ENCODE measurements around the gene CLTB.

The CLTB gene

DNA sequence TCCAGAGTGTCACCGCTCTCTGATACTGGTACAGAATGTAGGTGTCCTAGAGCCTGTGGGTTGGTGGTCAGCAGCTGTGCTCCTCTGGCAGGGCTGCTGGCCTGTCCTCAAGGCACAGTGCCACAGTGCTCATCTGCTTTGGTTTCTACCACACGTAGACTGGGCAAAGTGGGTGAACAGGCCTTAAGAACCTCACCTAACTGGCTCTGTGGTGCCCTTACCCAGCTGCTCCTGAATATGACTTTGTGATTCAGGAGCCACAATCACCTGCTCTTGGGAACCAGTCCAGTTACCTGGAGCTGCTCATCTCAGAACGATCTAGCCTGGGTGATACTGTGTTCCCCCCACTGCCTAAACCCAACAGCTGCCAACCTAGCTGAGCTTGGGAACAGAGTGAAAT is 34.4 kb downstream of the CLTB start:
- DNase-seq = no peak

DNA sequence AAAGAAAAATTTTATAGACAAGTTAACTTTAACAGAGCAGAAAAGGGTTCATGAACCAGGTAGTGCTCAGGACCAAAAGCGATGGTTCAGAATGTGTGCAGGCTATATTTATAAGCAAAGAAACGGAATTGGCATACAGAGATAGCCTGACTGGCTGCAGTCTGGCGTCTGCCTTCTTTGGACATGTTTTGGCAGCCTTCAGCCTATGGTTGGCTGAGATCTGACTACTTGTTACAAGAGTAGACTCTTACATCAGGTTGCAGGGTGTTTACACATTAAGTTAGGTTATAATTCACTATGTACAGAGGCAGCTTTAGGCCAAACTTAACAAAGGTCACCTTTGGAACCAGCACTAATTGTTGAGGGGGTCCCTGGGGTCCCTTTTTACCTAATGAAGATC is 34.9 kb downstream of the CLTB start:
- no peak for DNase-seq

GRCh38 chr5:176379881-176380280 is 36.5 kb downstream of the CLTB start:
- DNase-seq = no peak

DNA sequence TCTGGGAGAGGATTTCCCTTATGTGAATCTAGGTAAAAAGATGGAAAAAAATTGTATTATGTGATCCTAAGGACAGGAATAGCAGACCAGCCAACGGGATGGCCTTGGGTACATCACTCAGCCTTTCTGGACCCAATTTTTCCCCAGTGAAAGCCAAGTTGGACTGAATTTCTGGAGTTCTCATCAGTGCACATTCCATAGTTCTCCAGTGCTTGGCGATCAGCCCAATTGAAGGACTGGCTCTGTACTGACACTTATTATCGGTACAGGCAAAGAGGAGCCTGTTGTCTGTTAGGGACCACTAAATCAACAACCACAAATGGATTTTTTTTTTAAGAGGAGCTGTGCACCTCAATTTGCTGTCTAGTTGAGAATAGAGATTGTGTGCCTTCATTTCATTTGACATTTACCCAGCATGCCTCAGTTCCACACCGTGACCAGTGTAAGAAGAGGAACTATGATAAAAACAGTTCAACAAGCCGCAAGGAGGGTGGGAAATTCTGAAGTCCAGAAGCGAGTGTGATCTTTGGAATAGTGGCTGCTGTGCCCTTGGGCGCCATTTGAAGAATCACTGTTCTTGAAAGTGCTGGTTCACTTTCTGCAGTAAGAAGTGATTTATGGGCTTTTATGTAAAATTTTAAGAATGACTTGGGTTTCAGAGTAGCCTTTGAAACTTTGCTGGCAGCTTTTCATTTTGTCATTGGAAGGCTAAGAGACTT is 43.1 kb downstream of the CLTB start:
- DNase-seq = no peak

- DNase-seq = no peak
These were observed 44.5 kb downstream of the CLTB start for GRCh38 chr5:176371621-176372539.

GRCh38 chr5:176369934-176370711 is 46.2 kb downstream of the CLTB start:
- DNase-seq = no peak

GRCh38 chr5:176368726-176369125 is 47.6 kb downstream of the CLTB start:
- no peak for DNase-seq

GRCh38 chr5:176366232-176366894 is 50.0 kb downstream of the CLTB start:
- DNase-seq = no peak

DNA sequence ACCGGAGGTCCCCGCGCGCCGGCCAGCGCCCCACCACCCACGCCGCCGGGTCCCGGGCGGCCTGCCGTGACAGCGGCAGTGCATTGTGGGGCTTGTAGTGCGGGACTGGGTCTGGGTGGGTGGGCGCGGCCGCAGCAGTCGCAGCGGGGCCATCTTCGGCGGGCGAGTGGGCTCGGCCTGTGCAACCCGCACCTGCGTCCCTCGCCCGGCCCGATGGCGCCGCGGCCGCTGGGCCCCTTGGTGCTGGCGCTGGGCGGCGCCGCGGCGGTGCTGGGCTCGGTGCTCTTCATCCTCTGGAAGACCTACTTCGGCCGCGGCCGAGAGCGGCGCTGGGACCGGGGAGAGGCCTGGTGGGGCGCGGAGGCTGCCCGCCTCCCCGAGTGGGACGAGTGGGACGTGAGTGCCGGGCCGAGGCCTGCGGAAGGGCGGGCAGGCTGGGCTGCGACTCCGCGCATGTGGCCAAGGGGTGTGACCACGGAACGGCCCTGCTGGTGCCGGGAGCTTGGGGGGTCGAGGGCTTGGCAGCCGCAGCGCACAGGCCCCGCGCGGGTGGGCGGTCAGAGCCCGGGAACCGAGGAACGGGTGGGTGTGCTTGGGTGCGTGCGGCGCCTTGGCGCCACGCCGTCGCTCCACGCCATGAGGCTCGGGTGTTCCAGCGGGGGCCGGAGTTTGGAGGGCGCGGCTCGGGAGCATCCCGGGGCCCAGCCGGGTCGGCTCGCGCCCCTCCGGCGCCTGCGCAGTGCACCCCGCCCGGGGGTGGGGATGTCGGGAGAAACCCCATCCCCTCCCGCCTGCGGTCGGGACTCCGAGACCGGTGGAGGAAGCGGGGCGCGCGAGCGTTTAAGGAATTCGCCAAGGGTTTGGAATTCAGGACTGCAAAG is 50.7 kb downstream of the CLTB start, which contains the start of gene ARL10:
TSS of gene ARL10 (plus strand) at position 137 of the 881 bp plus-strand sequence. CDS start at position 214, 77 bp downstream.
- DNase-seq = no peak

- no peak for DNase-seq
These were observed 51.5 kb downstream of the CLTB start for GRCh38 chr5:176364765-176365350.

- no peak for DNase-seq
These were observed 54.2 kb downstream of the CLTB start for GRCh38 chr5:176362233-176362490.

GRCh38 chr5:176361437-176362232 is 54.7 kb downstream of the CLTB start, which contains the start of gene KIAA1191:
TSS of gene KIAA1191 (minus strand) at chr5:176361764. CDS start at chr5:176359508, 2,256 bp downstream.
- peak; percentile 52 for DNase-seq

GRCh38 chr5:176360894-176361436 is 55.4 kb downstream of the CLTB start:
- no peak for DNase-seq

DNA sequence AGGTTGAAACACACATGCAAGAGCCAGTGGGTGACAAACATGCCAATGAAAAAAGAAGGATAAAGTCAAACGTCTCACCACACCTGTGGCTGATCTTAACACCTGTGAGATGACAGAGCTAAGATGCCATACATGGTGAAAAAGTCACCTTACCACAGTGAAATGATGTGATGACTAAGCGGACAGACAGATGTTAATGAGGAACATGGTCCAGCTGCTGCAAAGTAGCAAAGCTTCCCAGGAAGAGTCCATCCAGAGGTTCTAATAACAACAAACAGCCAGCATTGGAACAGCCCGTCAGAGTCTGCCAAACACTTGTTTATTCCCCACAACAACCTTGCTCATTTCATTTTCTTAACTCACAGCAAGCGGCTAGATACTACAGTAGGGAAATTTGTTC is 56.7 kb downstream of the CLTB start:
- no peak for DNase-seq

- no peak for DNase-seq
These were observed 60.2 kb downstream of the CLTB start for GRCh38 chr5:176356179-176356566.

DNA sequence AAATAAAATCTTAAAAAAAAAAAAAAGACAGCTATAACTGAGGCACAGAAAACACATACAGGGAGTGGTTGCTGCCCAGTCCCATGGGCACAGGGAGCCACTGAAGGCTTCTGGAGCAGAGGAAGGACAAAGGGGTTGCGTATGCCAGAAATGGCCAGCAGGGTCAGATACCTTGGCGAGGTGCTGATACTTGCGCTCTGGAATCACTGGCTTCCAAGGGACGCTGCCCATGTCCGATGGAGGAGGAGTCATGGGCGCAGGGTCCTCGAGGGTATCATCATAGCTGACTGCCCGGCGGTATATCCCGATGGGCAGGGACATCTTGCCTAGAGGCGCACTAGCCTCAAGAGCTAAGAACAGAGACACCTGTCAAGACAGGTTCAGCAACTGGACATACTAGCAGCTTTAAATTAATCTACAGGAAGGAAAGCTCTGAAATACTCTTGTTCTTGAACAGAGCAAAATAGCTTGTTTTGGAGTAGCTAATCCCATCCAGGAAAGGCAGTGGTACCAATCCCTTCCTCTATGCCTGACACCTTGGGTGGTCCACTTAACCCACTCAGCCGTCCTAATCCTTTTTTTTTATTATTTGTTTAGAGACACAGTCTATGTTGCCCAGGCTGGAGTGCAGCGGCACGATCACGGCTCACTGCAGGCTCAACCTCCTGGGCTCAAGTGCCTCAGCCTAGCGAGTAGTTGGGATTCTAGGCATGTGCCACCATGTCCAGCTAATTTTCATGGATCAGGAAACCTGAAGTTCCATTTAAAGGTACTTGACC is 60.8 kb downstream of the CLTB start:
- DNase-seq = no peak

GRCh38 chr5:176353533-176353932 is 62.8 kb downstream of the CLTB start:
- no peak for DNase-seq

- no peak for DNase-seq
These were observed 64.0 kb downstream of the CLTB start for GRCh38 chr5:176352116-176352878.

DNA sequence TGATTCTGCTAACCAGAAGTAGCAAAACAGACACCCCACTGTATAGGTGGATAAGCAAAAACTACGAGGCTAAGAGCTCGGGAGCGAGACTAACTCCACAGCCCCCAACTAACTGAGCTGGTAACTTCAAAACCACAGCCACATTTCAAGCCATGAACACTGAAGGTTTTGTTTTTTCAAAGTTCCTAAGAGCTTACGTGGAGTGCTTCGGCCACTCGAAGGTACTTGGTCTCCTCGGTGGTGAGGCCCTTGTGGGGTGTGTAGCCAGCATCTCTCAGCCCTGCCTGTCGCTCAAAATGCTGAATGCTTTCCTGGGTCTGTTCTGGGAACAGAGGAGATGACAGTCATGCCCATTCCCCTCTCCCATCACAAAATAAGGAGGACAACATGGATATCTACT is 65.9 kb downstream of the CLTB start:
- no peak for DNase-seq
